Large intestine (tissue), 3 donors: Measurements from ENCODE around the gene TBX19. TPM values are rescaled to one million over a fixed set of nuclear protein-coding genes. Genes with fewer than 3 reads are reported as not detected.

ENCODE experiments used
- DNase-seq, 2 donors: peaks; one replicate each; pipeline versions ENCODE4 v3.0.0 to v3.0.0-alpha.2; 2013
- H3K27ac ChIP-seq: one replicate; pipeline ENCODE4 v1.5.1; 2013; ENCODE audit warnings: low read length
- H3K27me3 ChIP-seq: 2 replicates; pipeline ENCODE4 v1.6.1; 2013; ENCODE audit warnings: low read length; ENCODE audit not compliant: control insufficient read depth, insufficient read depth
- H3K36me3 ChIP-seq: 2 replicates; pipeline ENCODE4 v1.6.1; 2013; ENCODE audit warnings: low read length; ENCODE audit not compliant: control insufficient read depth, insufficient read depth
- H3K4me1 ChIP-seq: one replicate; pipeline ENCODE4 v1.6.1; 2013; ENCODE audit warnings: low read length; ENCODE audit not compliant: control insufficient read depth, insufficient read depth
- H3K4me3 ChIP-seq: one replicate; pipeline ENCODE4 v1.5.1; 2013; ENCODE audit warnings: low read length
- H3K9me3 ChIP-seq: one replicate; pipeline ENCODE4 v1.6.1; 2013; ENCODE audit warnings: mild to moderate bottlenecking, low read depth, low read length, moderate library complexity; ENCODE audit not compliant: control insufficient read depth
- WGBS: methylation state at CpG from one replicate; pipeline ENCODE4 v1.1.5; 2013; ENCODE audit warnings: low lambda C conversion rate; ENCODE audit not compliant: insufficient coverage; 5-methylcytosine and 5-hydroxymethylcytosine counted together
- polyA plus RNA-seq: library from polyadenylated mRNA; unstranded; fragments of 120-200 nt; gene quantifications from one replicate; pipeline ENCODE4 v1.2.1, GENCODE V29; 2013

TBX19 gene
- polyA plus RNA-seq, 1 donor = 2.3 TPM

- DNase-seq = no peak
- Histone ChIP-seq H3K27me3 (no peaks in the 10 kb centered on the region), H3K36me3 (no peaks in the 10 kb centered on the region), H3K9me3 (no peaks in the 10 kb centered on the region), H3K27ac (no peak overlapping the region), H3K4me1 (no peaks in the 10 kb centered on the region), H3K4me3 (no peak overlapping the region)
- 98% methylated on average over 6 of the region's 13 CpGs for WGBS
These were observed 58.2 kb downstream of the TBX19 start for GRCh38 chr1:168338589-168339503.

- Histone ChIP-seq H3K9me3 (no peaks in the 10 kb centered on the region), H3K4me1 (no peaks in the 10 kb centered on the region), H3K27me3 (no peaks in the 10 kb centered on the region), H3K36me3 (no peaks in the 10 kb centered on the region), H3K4me3 (no peak overlapping the region), H3K27ac (no peak overlapping the region)
- 100% methylated on average over 1 of the region's 3 CpGs for WGBS
- no peak for DNase-seq
These were observed 60.3 kb downstream of the TBX19 start for GRCh38 chr1:168340781-168341482.

DNA sequence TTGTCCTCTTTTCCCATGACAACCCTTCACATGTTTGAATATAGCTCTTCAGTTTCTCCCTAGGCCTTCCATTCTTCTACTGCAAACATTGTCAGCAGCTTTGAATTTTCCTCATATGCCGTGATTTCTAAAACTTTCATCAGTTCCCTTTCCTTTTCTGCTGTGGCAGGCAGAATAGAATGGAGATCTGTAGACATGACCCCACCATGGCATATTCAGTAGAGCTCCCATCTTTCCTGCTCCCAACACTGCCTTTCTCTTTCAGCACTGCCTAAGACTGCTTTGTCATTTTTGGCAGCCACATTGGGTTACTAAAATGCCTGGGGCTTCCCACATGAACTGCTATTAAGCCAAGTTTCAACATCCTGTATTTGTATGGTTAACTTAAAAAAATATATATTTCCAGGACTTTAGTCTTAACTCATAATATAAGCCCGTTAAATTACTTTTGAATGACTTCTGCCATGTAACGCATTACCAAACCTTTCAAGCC is 60.9 kb downstream of the TBX19 start:
- Histone ChIP-seq H3K27me3 (no peaks in the 10 kb centered on the region), H3K4me3 (no peak overlapping the region), H3K36me3 (no peaks in the 10 kb centered on the region), H3K4me1 (no peaks in the 10 kb centered on the region), H3K9me3 (no peaks in the 10 kb centered on the region), H3K27ac (no peak overlapping the region)
- no peak for DNase-seq
- WGBS = 90% methylated on average over 2 of the region's 3 CpGs

DNA sequence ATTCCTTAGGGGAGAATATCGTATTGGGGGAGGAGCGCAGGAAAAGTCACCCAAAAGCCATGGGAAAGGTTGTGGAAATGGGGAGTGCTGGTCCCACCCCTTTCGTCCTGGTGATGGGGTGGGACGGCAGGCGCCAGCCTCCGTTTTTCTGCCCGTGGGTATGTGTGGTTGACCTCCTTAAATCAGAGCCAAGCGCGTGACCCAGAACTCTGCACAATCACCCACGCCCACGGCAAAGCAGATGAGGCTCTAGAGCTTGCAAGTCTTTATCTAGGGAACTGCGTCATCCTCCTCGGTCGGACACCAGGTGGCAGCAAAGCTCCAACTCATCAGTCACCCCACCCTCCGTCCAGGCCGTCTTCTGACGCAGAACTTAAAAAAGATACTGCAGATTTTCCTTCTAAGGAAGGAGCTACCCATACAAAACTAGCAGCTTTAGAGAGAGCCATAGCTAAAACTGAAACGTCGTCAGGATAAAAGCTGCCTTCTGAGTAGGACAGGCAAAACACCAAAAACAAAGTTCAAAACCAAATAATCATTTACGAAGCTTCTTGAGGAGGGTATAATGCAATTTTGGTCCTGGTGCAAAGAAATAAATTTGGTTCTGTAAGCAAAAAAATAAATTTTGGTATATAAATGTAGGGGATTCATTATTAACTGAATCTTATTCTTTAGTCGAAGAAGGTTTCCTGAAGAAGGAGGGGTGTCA is 62.0 kb downstream of the TBX19 start:
- no peaks in the 10 kb centered on the region for H3K36me3 ChIP-seq
- no peaks in the 10 kb centered on the region for H3K9me3 ChIP-seq
- 100% methylated on average over 1 of the region's 21 CpGs for WGBS
- no peaks in the 10 kb centered on the region for H3K4me1 ChIP-seq
- no peak overlapping the region for H3K4me3 ChIP-seq
- no peak overlapping the region for H3K27ac ChIP-seq
- no peaks in the 10 kb centered on the region for H3K27me3 ChIP-seq
- peak; percentile 79 to 84 for DNase-seq

DNA sequence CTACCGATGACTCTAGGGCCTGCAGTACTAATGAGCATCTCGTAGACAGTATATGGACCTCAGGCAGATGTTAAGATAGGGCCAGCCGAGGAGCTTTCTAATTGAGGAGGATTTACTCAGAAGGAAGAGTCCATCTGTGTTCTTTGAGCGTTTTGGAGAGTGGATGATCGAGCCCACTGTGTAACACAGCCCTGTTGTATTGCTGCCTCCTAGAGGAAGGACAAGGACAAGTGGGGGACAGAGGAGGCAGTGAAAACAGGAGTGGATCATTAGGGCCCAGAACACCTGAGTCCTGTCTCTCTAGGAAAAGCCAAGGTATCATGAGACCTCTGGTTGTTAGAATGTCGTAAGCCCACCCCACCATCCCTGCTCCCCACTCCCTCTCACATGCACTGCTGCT is 62.9 kb downstream of the TBX19 start:
- Histone ChIP-seq H3K4me1 (no peaks in the 10 kb centered on the region), H3K36me3 (no peaks in the 10 kb centered on the region), H3K9me3 (no peaks in the 10 kb centered on the region), H3K27me3 (no peaks in the 10 kb centered on the region), H3K4me3 (no peak overlapping the region), H3K27ac (no peak overlapping the region)
- WGBS = 100% methylated on average over 1 of the region's 6 CpGs
- DNase-seq = no peak

DNA sequence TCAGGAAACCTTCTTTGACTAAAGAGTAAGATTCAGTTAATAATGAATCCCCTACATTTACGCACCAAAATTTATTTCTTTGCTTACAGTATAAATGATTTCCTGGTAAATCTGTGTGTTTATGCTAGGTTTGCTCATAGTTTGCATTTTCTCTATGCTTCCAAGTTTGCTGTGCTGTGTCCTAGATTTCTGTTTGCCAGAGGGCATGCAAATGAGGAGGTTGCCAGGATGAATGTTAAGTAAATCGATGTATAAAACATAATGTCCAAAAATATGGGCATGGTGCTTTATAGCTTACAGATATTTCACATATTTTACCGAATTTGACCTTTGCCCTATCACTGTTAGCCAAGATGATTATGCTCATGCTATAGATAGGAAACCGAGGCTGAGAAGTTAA is 63.8 kb downstream of the TBX19 start:
- no peak for DNase-seq
- H3K36me3 ChIP-seq = no peaks in the 10 kb centered on the region
- H3K4me3 ChIP-seq = no peak overlapping the region
- WGBS = no CpG with 5 or more reads among the region's 4 CpGs
- H3K27me3 ChIP-seq = no peaks in the 10 kb centered on the region
- no peak overlapping the region for H3K27ac ChIP-seq
- no peaks in the 10 kb centered on the region for H3K4me1 ChIP-seq
- H3K9me3 ChIP-seq = no peaks in the 10 kb centered on the region

- WGBS = 100% methylated on average over 1 of the region's 1 CpG
- Histone ChIP-seq H3K4me1 (no peaks in the 10 kb centered on the region), H3K36me3 (no peaks in the 10 kb centered on the region), H3K9me3 (no peaks in the 10 kb centered on the region), H3K27me3 (no peaks in the 10 kb centered on the region), H3K27ac (no peak overlapping the region), H3K4me3 (no peak overlapping the region)
- DNase-seq = no peak
These were observed 65.3 kb downstream of the TBX19 start for GRCh38 chr1:168345939-168346338.

- no peak for DNase-seq
- no peaks in the 10 kb centered on the region for H3K27me3 ChIP-seq
- H3K27ac ChIP-seq = no peak overlapping the region
- no peaks in the 10 kb centered on the region for H3K9me3 ChIP-seq
- no peaks in the 10 kb centered on the region for H3K4me1 ChIP-seq
- 88% methylated on average over 1 of the region's 1 CpG for WGBS
- H3K36me3 ChIP-seq = no peaks in the 10 kb centered on the region
- H3K4me3 ChIP-seq = no peak overlapping the region
These were observed 67.0 kb downstream of the TBX19 start for GRCh38 chr1:168347630-168348029.

- no peak overlapping the region for H3K27ac ChIP-seq
- no peaks in the 10 kb centered on the region for H3K27me3 ChIP-seq
- H3K9me3 ChIP-seq = no peaks in the 10 kb centered on the region
- peak in 1 of 2 donors; percentile 21 for DNase-seq
- no peaks in the 10 kb centered on the region for H3K4me1 ChIP-seq
- no peak overlapping the region for H3K4me3 ChIP-seq
- no peaks in the 10 kb centered on the region for H3K36me3 ChIP-seq
- WGBS = 72% methylated on average over 8 of the region's 8 CpGs
These were observed 67.6 kb downstream of the TBX19 start for GRCh38 chr1:168348146-168348709.
